PC-9 (cell line): ENCODE data around the gene UFD1. TPM values are rescaled to one million over a fixed set of nuclear protein-coding genes. Genes with fewer than 3 reads are reported as not detected.

Experiments used
- BruUV-seq: library from RNA; stranded (reverse); fragments of 400-500 nt; replicated peaks from 2 replicates; lab custom pipeline; 2021; lab: Mats Ljungman, UMichigan
- CTCF ChIA-PET: fragments of 300-600 bp; sonication (Branson Sonifier 250); formaldehyde crosslinking; loops from one replicate; lab custom pipeline; 2022; ENCODE audit warnings: antibody characterized with exemption; lab: Charles Lee
- POLR2A ChIA-PET: fragments of 300-600 bp; sonication (Branson Sonifier 250); formaldehyde crosslinking; loops from one replicate; lab custom pipeline; 2022; ENCODE audit warnings: antibody characterized with exemption; ENCODE audit not compliant: unreplicated experiment; lab: Charles Lee
- DNase-seq, 2 experiments: peaks; one replicate each; pipeline versions ENCODE4 v3.0.0 to v3.0.0-alpha.2; 2015 to 2022; ENCODE audit warnings: mixed read lengths in 1 of 2
- H2AFZ ChIP-seq: fragments of 200-600 bp; sonication (generic); 2 replicates; pipeline ENCODE4 v1.8.1; 2017; ENCODE audit warnings: antibody characterized with exemption
- H3F3A ChIP-seq: fragments of 200-600 bp; sonication (generic); 2 replicates; pipeline ENCODE4 v1.8.1; 2017; ENCODE audit warnings: antibody characterized with exemption, mild to moderate bottlenecking, low read depth; ENCODE audit not compliant: insufficient read depth
- H3K27ac ChIP-seq: fragments of 200-600 bp; sonication (generic); 2 replicates; pipeline ENCODE4 v1.6.1; 2016; ENCODE audit warnings: mixed run types
- H3K27me3 ChIP-seq: fragments of 200-600 bp; sonication (generic); 2 replicates; pipeline ENCODE4 v1.6.1; 2016; ENCODE audit warnings: low read depth, mixed run types; ENCODE audit not compliant: insufficient read depth
- H3K36me3 ChIP-seq: fragments of 200-600 bp; sonication (generic); 2 replicates; pipeline ENCODE4 v1.6.1; 2016; ENCODE audit warnings: low read depth, mixed run types
- H3K4me1 ChIP-seq: fragments of 200-600 bp; sonication (generic); replicated peaks from 2 replicates; pipeline ENCODE4 v1.6.1; 2016; ENCODE audit warnings: mixed run types; ENCODE audit not compliant: insufficient read depth
- H3K4me2 ChIP-seq: fragments of 200-600 bp; sonication (generic); 2 replicates; pipeline ENCODE4 v1.6.1; 2017; ENCODE audit warnings: mixed run types
- H3K4me3 ChIP-seq: fragments of 200-600 bp; sonication (generic); 2 replicates; pipeline ENCODE4 v1.6.1; 2016; ENCODE audit warnings: mixed run types
- H3K79me2 ChIP-seq: fragments of 200-600 bp; sonication (generic); 2 replicates; pipeline ENCODE4 v1.6.1; 2017; ENCODE audit warnings: low read depth, mixed run types
- H3K9me2 ChIP-seq: fragments of 200-600 bp; sonication (generic); 2 replicates; pipeline ENCODE4 v1.8.1; 2017; ENCODE audit warnings: mild to moderate bottlenecking; ENCODE audit not compliant: insufficient read depth
- H3K9me3 ChIP-seq: fragments of 200-600 bp; sonication (generic); 2 replicates; pipeline ENCODE4 v1.8.1; 2016; ENCODE audit warnings: low read depth; ENCODE audit not compliant: insufficient read depth
- H4K20me1 ChIP-seq: fragments of 200-600 bp; sonication (generic); 2 replicates; pipeline ENCODE4 v1.8.1; 2017; ENCODE audit not compliant: insufficient read depth
- EZH2 ChIP-seq: fragments of 200-600 bp; sonication (generic); IDR thresholded peaks from 2 replicates; pipeline ENCODE4 v1.8.0; 2017; ENCODE audit warnings: antibody characterized with exemption, low read depth
- intact Hi-C: fragments of 100-400 bp; cut with micrococcal nuclease; formaldehyde crosslinking; loops from one replicate; pipeline ENCODE4 v1.10.0; 2022; ENCODE audit not compliant: unreplicated experiment
- total RNA-seq: library from RNA; stranded (reverse); gene quantifications from 2 replicates; pipeline ENCODE4 v1.2.3, GENCODE V29; 2021
- TF ChIP-seq, protein P1 (sequence below): fragments of 200-600 bp; sonication (generic); conservative IDR thresholded peaks from 2 replicates; pipeline ENCODE4 v1.6.1; 2017; ENCODE audit warnings: mixed run types, antibody characterized with exemption, mild to moderate bottlenecking, moderate library complexity

The UFD1 gene
- total RNA-seq, 1 experiment from 2014 or later: 66.9 TPM

DNA sequence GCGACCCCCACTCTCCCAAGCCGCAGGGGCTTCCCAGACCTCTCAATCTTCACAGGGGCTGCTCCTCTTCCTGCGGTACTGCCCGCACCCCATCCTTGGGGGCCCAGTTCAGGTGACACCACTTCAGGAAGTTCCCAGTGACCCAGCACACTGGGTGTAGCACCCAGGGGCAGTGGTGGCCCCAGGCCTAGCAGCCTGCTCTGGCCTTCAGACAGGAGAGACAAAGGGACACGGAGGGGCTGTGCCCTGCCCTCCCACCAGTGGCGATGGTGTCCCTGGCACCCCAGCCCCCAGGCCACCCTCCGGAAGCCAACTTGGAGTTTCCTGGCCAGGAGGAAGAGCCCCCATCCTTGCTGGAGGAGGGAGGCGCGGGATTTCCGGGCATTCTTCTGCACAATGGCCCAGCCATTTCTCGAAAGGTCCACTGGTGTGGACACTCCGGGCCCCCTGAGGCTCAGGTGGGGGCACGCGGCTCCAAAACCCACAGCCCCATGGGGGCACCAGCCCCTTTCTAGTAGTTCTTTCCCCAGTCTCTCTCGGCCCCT is 46.2 kb upstream of the UFD1 start:
- intact Hi-C loops: no loop called here

DNA sequence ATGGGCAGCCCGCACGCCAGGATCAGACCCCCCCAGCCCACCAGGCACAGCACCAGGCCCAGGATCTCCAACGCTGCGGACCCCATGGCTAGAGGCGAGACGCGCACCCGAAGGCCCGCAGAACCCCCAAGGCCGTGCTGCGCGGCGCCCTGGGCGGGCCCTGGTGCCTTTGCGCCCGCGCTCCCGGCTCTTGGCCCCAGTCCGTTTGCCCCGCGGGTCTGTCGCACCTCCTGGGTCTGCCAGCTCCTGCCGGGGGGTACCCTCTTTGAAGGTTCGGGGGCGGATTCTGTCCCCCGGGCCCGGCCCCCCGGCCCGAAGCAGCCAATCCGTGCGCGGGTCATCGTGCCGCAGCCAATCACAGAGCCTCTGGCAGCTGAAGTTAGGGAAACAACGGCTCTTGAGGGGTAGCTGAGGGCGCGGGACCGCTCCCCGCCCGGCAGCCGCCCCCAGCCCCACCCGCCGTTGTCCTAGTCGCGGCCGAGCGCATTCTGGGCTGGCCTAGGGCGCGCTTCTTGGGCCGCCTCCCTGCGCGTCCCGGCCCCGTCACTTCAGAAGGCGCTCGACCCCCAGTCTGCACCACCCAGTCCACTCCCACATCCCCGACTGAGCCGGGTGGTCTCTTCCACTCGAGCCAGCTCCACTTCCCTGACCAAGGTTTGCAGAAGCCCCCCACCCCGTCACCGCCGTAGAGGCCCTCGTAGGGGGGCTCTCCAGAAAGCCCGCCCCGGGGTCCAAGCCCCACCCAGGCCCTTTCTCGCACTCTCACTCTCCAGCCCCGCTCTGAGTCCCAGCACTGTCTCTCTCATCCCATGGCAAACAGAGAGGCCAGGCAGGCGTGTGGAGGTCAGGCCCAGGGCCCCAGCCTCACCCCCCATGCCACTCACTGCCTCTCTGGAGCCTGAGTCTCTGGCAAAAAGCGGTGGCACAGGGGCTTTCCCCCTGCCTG is 45.5 kb upstream of the UFD1 start, which contains the start of gene CLDN5:
Gene CLDN5 (minus strand): TSS at position 241 of the 946 bp plus-strand sequence. CDS start 155 bp downstream, at position 86.
- no TSS peak for BruUV-seq
- Histone ChIP-seq H3K9me2 (no peaks in the 10 kb centered on the region), H3K4me1 (no peaks in the 10 kb centered on the region), H3K79me2 (no peaks in the 10 kb centered on the region), H3K4me3 (no peak within 1 kb of the TSS), H2AFZ (no peak within 1 kb of the TSS), H3K4me2 (no peak within 1 kb of the TSS), H3K9me3 (no peaks in the 10 kb centered on the region), H3K36me3 (no peaks in the 10 kb centered on the region), H3K27ac (no peak within 1 kb of the TSS), H3K27me3 (no peaks in the 10 kb centered on the region), H3F3A (no peaks in the 10 kb centered on the region), H4K20me1 (no peaks in the 10 kb centered on the region)
- intact Hi-C loops: no loop called here
- CTCF ChIA-PET: no interaction called here
- DNase-seq: no peak
- TF ChIP-seq, protein P1, sequence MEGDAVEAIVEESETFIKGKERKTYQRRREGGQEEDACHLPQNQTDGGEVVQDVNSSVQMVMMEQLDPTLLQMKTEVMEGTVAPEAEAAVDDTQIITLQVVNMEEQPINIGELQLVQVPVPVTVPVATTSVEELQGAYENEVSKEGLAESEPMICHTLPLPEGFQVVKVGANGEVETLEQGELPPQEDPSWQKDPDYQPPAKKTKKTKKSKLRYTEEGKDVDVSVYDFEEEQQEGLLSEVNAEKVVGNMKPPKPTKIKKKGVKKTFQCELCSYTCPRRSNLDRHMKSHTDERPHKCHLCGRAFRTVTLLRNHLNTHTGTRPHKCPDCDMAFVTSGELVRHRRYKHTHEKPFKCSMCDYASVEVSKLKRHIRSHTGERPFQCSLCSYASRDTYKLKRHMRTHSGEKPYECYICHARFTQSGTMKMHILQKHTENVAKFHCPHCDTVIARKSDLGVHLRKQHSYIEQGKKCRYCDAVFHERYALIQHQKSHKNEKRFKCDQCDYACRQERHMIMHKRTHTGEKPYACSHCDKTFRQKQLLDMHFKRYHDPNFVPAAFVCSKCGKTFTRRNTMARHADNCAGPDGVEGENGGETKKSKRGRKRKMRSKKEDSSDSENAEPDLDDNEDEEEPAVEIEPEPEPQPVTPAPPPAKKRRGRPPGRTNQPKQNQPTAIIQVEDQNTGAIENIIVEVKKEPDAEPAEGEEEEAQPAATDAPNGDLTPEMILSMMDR: no peak
- no peak for TF ChIP-seq EZH2
- POLR2A ChIA-PET: no interaction called here

More for the DNA sequence above, 46.2 kb upstream of the UFD1 start:
- Histone ChIP-seq H3F3A (no peaks in the 10 kb centered on the region), H3K79me2 (no peaks in the 10 kb centered on the region), H3K4me1 (no peaks in the 10 kb centered on the region), H3K9me3 (no peaks in the 10 kb centered on the region), H3K36me3 (no peaks in the 10 kb centered on the region), H3K9me2 (no peaks in the 10 kb centered on the region), H3K4me2 (no peak overlapping the region), H3K4me3 (no peak overlapping the region), H4K20me1 (no peaks in the 10 kb centered on the region), H3K27ac (no peak overlapping the region), H2AFZ (no peak overlapping the region), H3K27me3 (no peaks in the 10 kb centered on the region)
- CTCF ChIA-PET: no interaction called here
- POLR2A ChIA-PET: no interaction called here
- TF ChIP-seq EZH2: no peak
- TF ChIP-seq, protein P1: no peak
- no peak for DNase-seq
- BruUV-seq: no TSS peak

DNA sequence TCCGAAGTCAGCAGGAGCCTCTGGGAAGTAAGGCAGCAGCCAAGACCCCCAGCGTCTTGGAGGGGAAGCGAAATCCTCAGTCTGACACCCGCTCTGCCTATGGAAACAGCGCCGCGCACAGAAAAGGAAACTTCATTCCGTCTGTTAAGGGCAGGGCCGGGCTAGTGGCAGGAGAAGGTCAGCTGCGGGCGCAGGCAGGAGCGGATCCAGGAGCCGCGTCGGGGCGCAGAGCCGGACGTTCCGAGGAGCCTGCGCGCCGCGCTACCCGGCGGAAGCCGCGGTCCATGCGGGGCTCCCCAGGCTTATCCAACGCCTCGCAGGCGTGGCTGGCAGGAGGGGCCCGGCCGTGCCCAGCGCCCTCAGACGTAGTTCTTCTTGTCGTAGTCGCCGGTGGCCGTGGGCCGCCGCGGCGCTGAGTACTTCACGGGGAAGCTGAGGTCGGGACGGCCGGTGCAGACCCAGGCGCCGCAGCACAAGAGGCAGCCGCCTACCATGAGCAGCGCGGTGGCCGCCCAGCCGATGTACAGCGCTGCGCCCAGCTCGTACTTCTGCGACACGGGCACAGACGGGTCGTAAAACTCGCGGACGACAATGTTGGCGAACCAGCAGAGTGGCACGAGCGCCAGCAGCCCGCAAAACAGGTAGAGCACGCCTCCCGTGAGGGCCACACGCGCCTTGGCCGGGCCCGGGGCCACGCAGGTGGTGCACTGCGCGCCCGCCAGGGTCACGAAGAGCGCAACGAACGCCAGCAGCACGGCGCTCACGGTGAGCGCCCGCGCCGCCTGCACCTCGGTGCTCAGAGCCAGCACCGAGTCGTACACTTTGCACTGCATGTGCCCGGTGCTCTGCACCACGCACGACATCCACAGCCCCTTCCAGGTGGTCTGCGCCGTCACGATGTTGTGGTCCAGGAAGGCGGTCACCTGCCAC is 44.5 kb upstream of the UFD1 start:
- H3K79me2 ChIP-seq: no peaks in the 10 kb centered on the region
- POLR2A ChIA-PET: no interaction called here
- H3K9me2 ChIP-seq: no peaks in the 10 kb centered on the region
- no peaks in the 10 kb centered on the region for H3K36me3 ChIP-seq
- no peaks in the 10 kb centered on the region for H3K27me3 ChIP-seq
- H4K20me1 ChIP-seq: no peaks in the 10 kb centered on the region
- no TSS peak for BruUV-seq
- no peak overlapping the region for H3K27ac ChIP-seq
- no peaks in the 10 kb centered on the region for H3F3A ChIP-seq
- H3K4me2 ChIP-seq: no peak overlapping the region
- CTCF ChIA-PET: no interaction called here
- H3K4me1 ChIP-seq: no peaks in the 10 kb centered on the region
- no peak for TF ChIP-seq EZH2
- TF ChIP-seq, protein P1: no peak
- intact Hi-C loops: no loop called here
- H2AFZ ChIP-seq: no peak overlapping the region
- DNase-seq: no peak
- H3K4me3 ChIP-seq: no peak overlapping the region
- no peaks in the 10 kb centered on the region for H3K9me3 ChIP-seq
